Activated naive CD4-positive, alpha-beta T cell treated with anti-CD3 and anti-CD28 coated beads, Interleukin-2, amount 10 ng/mL, durations not matched to agents 7 days and 5 days (primary cell): ENCODE measurements around the gene CSNK1A1.
"Not testable (repeated sequence)": the region's sequence is repeated elsewhere in the genome, so short reads cannot be mapped to it uniquely, and the experiment has no call there.

Experiments used
- CTCF ChIA-PET: fragments of 350-600 bp; sonication (Branson Sonifier 250); formaldehyde crosslinking; loops from one replicate; lab custom pipeline; 2021; ENCODE audit warnings: antibody characterized with exemption; lab: Charles Lee
- DNase-seq: peaks from one replicate; pipeline ENCODE4 v3.0.0-alpha.2; 2020
- H3K27ac Mint-ChIP-seq: one replicate; pipeline ENCODE4 v1.8.0; 2021; ENCODE audit warnings: mild to moderate bottlenecking, moderate library complexity, mixed read lengths
- H3K27me3 Mint-ChIP-seq: one replicate; pipeline ENCODE4 v1.8.0; 2021; ENCODE audit warnings: mild to moderate bottlenecking, mixed read lengths
- H3K36me3 Mint-ChIP-seq: one replicate; pipeline ENCODE4 v1.8.0; 2021; ENCODE audit warnings: mixed read lengths
- H3K4me1 Mint-ChIP-seq: one replicate; pipeline ENCODE4 v1.8.0; 2021; ENCODE audit warnings: mixed read lengths
- H3K4me3 Mint-ChIP-seq: one replicate; pipeline ENCODE4 v1.8.0; 2021; ENCODE audit warnings: mild to moderate bottlenecking, moderate library complexity, mixed read lengths
- H3K9me3 Mint-ChIP-seq: one replicate; pipeline ENCODE4 v1.8.0; 2021; ENCODE audit warnings: mixed read lengths

Gene CSNK1A1

DNA sequence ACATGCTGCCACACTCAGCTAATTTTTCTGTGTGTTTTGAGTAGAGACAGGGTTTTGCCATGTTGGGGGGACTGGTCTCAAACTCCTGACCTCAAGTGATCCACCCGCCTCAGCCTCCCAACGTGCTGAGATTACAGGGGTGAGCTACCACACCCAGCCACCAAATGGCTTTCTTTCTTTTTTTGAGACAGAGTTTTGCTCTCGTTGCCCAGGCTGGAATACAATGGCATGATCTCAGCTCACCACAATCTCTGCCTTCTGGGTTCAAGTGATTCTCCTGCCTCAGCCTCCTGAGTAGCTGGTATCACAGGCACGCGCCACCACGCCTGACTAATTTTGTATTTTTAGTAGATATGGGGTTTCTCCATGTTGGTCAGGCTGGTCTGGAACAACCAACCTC is 15.5 kb downstream of the CSNK1A1 start:
- H3K4me3 Mint-ChIP-seq, DNase-seq, H3K9me3 Mint-ChIP-seq, H3K27me3 Mint-ChIP-seq, H3K27ac Mint-ChIP-seq: not testable (repeated sequence)
- peaks cover 42% of the 10 kb centered on the region for H3K4me1 Mint-ChIP-seq
- CTCF ChIA-PET = interaction anchor here (1.1 to 1.4 kb wide), 2 partner anchors 10 to 19 kb away, joined by 3 to 5 read pairs; no protein-coding TSS in a partner anchor
- peaks cover 38% of the 10 kb centered on the region for H3K36me3 Mint-ChIP-seq

DNA sequence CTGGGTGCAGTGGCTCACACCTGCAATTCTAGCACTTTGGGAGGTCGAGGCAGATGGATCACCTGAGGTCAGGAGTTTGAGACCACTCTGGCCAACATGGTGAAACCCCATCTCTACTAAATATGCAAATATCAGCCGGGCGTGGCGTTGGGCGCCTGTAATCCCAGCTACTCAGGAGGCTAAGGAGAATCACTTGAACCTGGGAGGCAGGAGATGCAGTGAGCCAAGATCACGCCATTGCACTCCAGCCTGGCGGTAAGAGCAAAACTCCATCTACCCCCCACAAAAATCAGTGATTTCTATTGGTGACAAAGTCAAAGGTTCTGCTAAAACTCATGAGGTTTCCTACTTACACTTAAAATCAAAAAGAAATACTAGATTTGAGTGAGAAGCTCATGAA is 18.8 kb downstream of the CSNK1A1 start:
- H3K27ac Mint-ChIP-seq = no peak overlapping the region
- H3K9me3 Mint-ChIP-seq = no peaks in the 10 kb centered on the region
- no peak for DNase-seq
- H3K27me3 Mint-ChIP-seq = no peaks in the 10 kb centered on the region
- H3K36me3 Mint-ChIP-seq = peaks cover 33% of the 10 kb centered on the region
- no peak overlapping the region for H3K4me3 Mint-ChIP-seq
- peaks cover 38% of the 10 kb centered on the region for H3K4me1 Mint-ChIP-seq
- CTCF ChIA-PET = no interaction called here

DNA sequence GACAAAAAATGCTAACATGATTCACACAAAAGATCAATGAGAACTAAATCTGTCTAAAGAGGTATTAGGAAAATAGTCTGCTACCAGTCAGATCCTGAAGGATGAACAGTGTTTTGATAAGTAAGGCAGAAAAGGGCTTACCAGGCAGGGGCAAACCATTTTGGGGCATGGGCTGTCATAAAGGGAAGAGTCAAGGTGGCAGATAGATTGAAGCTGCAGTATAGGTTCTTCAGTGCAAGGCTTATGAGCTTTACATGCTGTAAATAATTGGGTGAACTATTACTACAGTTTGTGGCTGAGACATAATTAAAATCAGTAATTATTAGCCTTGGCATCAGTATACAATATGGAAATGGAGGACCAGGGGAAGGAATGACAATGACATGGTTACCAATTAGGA is 21.8 kb downstream of the CSNK1A1 start:
- CTCF ChIA-PET = no interaction called here
- Mint-ChIP-seq H3K9me3 (no peaks in the 10 kb centered on the region), H3K27ac (no peak overlapping the region), H3K4me3 (no peak overlapping the region), H3K4me1 (peaks cover 30% of the 10 kb centered on the region), H3K27me3 (no peaks in the 10 kb centered on the region), H3K36me3 (peaks cover 26% of the 10 kb centered on the region)
- no peak for DNase-seq

GRCh38 chr5:149528281-149529060 is 22.8 kb downstream of the CSNK1A1 start:
- no peaks in the 10 kb centered on the region for H3K9me3 Mint-ChIP-seq
- DNase-seq = no peak
- H3K27me3 Mint-ChIP-seq = no peaks in the 10 kb centered on the region
- peak overlapping the region; percentile 3 for H3K27ac Mint-ChIP-seq
- no peak overlapping the region for H3K4me3 Mint-ChIP-seq
- peaks cover 24% of the 10 kb centered on the region for H3K4me1 Mint-ChIP-seq
- CTCF ChIA-PET = interaction anchor here (1.0 to 1.3 kb wide), 2 partner anchors 18 to 89 kb away, joined by 3 to 4 read pairs; no protein-coding TSS in a partner anchor
- H3K36me3 Mint-ChIP-seq = peaks cover 29% of the 10 kb centered on the region

GRCh38 chr5:149526845-149527590 is 24.2 kb downstream of the CSNK1A1 start:
- no peak overlapping the region for H3K27ac Mint-ChIP-seq
- no peak overlapping the region for H3K4me3 Mint-ChIP-seq
- no peaks in the 10 kb centered on the region for H3K9me3 Mint-ChIP-seq
- H3K36me3 Mint-ChIP-seq = peaks cover 32% of the 10 kb centered on the region
- peaks cover 26% of the 10 kb centered on the region for H3K4me1 Mint-ChIP-seq
- CTCF ChIA-PET = interaction anchor here (1.0 to 1.3 kb wide), 2 partner anchors 16 to 91 kb away, joined by 3 to 4 read pairs; no protein-coding TSS in a partner anchor
- no peaks in the 10 kb centered on the region for H3K27me3 Mint-ChIP-seq
- no peak for DNase-seq

- Mint-ChIP-seq H3K27ac (no peak overlapping the region), H3K4me3 (no peak overlapping the region), H3K36me3 (peaks cover 50% of the 10 kb centered on the region), H3K27me3 (no peaks in the 10 kb centered on the region), H3K4me1 (peaks cover 29% of the 10 kb centered on the region), H3K9me3 (no peaks in the 10 kb centered on the region)
- DNase-seq = no peak
- CTCF ChIA-PET = no interaction called here
Measured at GRCh38 chr5:149521739-149522685, 29.2 kb downstream of the CSNK1A1 start.

- Mint-ChIP-seq H3K4me3 (no peak overlapping the region), H3K9me3 (no peaks in the 10 kb centered on the region), H3K27ac (no peak overlapping the region), H3K36me3 (peaks cover 44% of the 10 kb centered on the region), H3K4me1 (peaks cover 28% of the 10 kb centered on the region), H3K27me3 (no peaks in the 10 kb centered on the region)
- DNase-seq = no peak
- CTCF ChIA-PET = interaction anchor here (0.7 kb wide), 1 partner anchor 45 kb away, joined by 4 read pairs; no protein-coding TSS in a partner anchor
Measured at GRCh38 chr5:149519601-149520000, 31.6 kb downstream of the CSNK1A1 start.

DNA sequence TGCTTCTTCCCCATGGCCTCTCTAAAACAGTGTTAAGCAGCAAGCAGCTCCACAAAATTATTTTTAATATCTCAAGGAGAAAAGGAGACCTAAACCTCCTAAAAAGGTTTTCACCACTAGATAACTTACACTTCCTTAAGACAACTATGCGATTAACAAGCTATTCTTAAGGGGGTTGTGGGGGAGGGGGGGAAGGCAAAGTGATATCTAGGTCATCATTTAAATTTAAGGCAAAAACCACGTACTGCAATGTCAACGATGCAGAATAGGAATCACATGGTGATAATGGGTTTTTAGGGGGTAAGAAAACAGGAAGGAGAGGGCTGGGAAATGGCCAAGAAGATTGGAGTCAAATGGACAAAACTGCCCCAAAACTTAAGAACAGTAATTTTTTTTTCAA is 32.6 kb downstream of the CSNK1A1 start:
- H3K27me3 Mint-ChIP-seq = no peaks in the 10 kb centered on the region
- no peak for DNase-seq
- H3K4me1 Mint-ChIP-seq = peaks cover 28% of the 10 kb centered on the region
- H3K36me3 Mint-ChIP-seq = peaks cover 37% of the 10 kb centered on the region
- no peaks in the 10 kb centered on the region for H3K9me3 Mint-ChIP-seq
- CTCF ChIA-PET = no interaction called here
- H3K27ac Mint-ChIP-seq = no peak overlapping the region
- H3K4me3 Mint-ChIP-seq = no peak overlapping the region

DNA sequence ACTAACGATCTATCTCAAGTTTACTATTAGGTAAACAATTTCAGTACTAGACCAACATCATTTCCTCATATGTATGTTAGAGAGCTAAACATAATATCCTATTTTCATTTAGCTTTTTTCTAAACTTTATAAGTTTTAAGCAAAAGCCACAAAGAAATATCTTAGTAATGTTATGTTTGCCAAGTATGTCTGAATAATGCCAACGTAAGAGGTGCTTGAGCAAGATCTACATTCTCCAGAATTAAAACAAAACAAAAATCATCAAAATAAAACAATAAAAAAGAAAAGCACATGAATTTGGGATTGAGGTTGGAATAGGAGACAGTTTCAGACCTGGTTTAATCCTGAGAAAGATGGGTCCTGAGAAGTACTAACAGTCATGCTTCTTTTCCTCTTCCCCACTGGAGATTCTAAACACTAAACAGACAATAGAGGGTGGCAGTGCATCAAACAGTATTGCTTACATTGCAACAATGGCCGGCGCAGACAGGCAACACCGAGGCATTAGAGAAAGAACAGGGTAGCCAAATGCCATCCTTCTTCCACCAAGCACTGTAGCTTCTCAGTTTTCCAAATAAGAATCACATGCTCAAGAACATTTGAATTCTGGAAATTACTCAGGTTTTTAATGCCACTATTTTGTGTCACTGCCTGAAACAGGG is 33.6 kb downstream of the CSNK1A1 start:
- Mint-ChIP-seq H3K36me3 (peaks cover 38% of the 10 kb centered on the region), H3K4me3 (no peak overlapping the region), H3K4me1 (peaks cover 27% of the 10 kb centered on the region), H3K27ac (no peak overlapping the region), H3K27me3 (no peaks in the 10 kb centered on the region), H3K9me3 (no peaks in the 10 kb centered on the region)
- DNase-seq = no peak
- CTCF ChIA-PET = interaction anchor here (0.6 to 0.8 kb wide), 2 partner anchors 19 to 26 kb away, joined by 3 to 5 read pairs; no protein-coding TSS in a partner anchor

DNA sequence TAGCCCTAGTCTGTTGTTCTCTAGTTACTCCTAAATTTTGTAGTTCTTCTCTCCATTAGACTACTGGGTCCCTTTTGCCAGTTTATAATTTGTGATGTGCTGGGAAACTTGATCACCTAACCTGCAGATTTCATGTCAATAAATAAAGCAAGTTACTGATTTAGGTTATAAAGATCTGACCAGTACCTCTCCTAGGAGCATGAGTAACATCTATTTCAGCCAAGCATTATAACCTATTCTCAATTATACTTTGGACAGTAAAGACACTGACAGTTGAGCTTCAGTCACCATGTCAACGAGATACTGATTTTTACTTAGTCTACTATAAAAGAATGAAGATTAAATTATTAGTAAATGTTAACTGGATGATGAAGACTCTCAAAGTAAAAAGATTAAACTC is 36.7 kb downstream of the CSNK1A1 start:
- Mint-ChIP-seq H3K4me3 (no peak overlapping the region), H3K27me3 (no peaks in the 10 kb centered on the region), H3K9me3 (no peaks in the 10 kb centered on the region), H3K4me1 (peaks cover 20% of the 10 kb centered on the region), H3K36me3 (peaks cover 32% of the 10 kb centered on the region), H3K27ac (peak overlapping the region; percentile 52)
- DNase-seq = no peak
- CTCF ChIA-PET = interaction anchor here (0.9 to 1.1 kb wide), 2 partner anchors 73 to 145 kb away, joined by 3 read pairs; no protein-coding TSS in a partner anchor

- not testable (repeated sequence) for DNase-seq, H3K9me3 Mint-ChIP-seq, H3K4me3 Mint-ChIP-seq, H3K27me3 Mint-ChIP-seq, H3K27ac Mint-ChIP-seq
- Mint-ChIP-seq H3K4me1 (peaks cover 13% of the 10 kb centered on the region), H3K36me3 (peaks cover 30% of the 10 kb centered on the region)
- CTCF ChIA-PET = interaction anchor here (1.1 kb wide), 1 partner anchor 72 kb away, joined by 3 read pairs; no protein-coding TSS in a partner anchor
Measured at GRCh38 chr5:149513372-149513947, 37.8 kb downstream of the CSNK1A1 start.

DNA sequence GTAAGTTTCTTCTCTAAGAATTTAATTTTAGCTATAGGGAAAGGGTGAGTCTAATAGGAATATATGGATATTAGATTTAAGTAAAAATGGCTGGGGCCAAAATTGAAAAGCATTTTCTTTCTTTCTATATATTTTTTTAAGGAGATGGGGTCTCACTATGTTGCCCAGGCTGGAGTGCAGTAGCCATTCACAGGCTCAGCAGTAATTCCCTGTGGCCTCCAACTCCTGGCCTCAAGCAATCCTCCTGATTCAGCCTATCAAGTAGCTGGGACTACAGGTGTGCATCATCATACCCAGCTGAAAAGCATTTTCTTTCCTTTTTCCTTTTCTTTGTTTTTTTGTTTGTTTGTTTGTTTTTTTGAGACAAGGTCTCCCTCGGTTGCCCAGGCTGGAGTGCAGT is 41.1 kb downstream of the CSNK1A1 start:
- no peak overlapping the region for H3K4me3 Mint-ChIP-seq
- DNase-seq = no peak
- no peaks in the 10 kb centered on the region for H3K9me3 Mint-ChIP-seq
- no peaks in the 10 kb centered on the region for H3K27me3 Mint-ChIP-seq
- peaks cover 16% of the 10 kb centered on the region for H3K4me1 Mint-ChIP-seq
- CTCF ChIA-PET = interaction anchor here (2.0 kb wide), 1 partner anchor 18 kb away, joined by 4 read pairs; no protein-coding TSS in a partner anchor
- H3K27ac Mint-ChIP-seq = no peak overlapping the region
- peaks cover 54% of the 10 kb centered on the region for H3K36me3 Mint-ChIP-seq

GRCh38 chr5:149504677-149505076 is 46.6 kb downstream of the CSNK1A1 start:
- CTCF ChIA-PET = no interaction called here

More at GRCh38 chr5:149504677-149505076, 46.6 kb downstream of the CSNK1A1 start:
- Mint-ChIP-seq H3K27me3 (no peaks in the 10 kb centered on the region), H3K4me3 (no peak overlapping the region), H3K36me3 (peaks cover 59% of the 10 kb centered on the region), H3K4me1 (peaks cover 15% of the 10 kb centered on the region), H3K27ac (no peak overlapping the region), H3K9me3 (no peaks in the 10 kb centered on the region)
- DNase-seq = no peak
